ENCODE results near the gene PTGER1. TPM values are rescaled to one million over a fixed set of nuclear protein-coding genes. Genes with fewer than 3 reads are reported as not detected.
"Not testable (repeated sequence)": the region's sequence is repeated elsewhere in the genome, so short reads cannot be mapped to it uniquely, and the experiment has no call there.

Gene PTGER1
- total RNA-seq, 1 experiment from 2014 or later, result not detected

DNA sequence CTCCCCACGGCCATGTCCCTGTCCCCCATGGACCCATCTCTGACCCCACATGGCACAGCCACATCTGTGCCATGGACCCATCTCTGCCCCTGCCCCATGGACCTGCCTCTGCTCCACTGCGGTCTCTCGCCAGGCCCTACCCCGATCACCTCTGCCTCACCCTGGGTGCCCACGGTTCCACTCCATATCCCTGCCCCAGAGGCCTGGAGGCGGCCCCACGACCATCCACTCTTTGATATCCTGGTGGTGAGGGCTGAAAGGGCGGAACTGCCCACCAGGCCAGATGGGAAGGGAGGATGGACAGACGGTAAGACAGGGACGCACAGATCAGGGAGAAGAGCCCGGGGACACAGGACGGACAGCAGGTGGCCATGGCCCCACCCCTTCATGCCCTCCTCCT is 327 bp downstream of the PTGER1 start:
- DNase-seq (ENCODE audit: low read depth), result no peak

GRCh38 chr19:14473978-14474578 is 1.1 kb downstream of the PTGER1 start:
- DNase-seq (ENCODE audit: low read depth), result no peak

- no peak for DNase-seq (ENCODE audit: low read depth)
These were observed 1.8 kb downstream of the PTGER1 start for GRCh38 chr19:14473073-14473977.

GRCh38 chr19:14472202-14472938 is 2.8 kb downstream of the PTGER1 start:
- no peak for DNase-seq (ENCODE audit: low read depth)

GRCh38 chr19:14471436-14472187 is 3.5 kb downstream of the PTGER1 start:
- no peak for DNase-seq (ENCODE audit: low read depth)

GRCh38 chr19:14470031-14470876 is 4.9 kb downstream of the PTGER1 start:
- DNase-seq (ENCODE audit: low read depth), result no peak

- DNase-seq (ENCODE audit: low read depth), result no peak
These were observed 7.3 kb downstream of the PTGER1 start for GRCh38 chr19:14467816-14468215.

DNA sequence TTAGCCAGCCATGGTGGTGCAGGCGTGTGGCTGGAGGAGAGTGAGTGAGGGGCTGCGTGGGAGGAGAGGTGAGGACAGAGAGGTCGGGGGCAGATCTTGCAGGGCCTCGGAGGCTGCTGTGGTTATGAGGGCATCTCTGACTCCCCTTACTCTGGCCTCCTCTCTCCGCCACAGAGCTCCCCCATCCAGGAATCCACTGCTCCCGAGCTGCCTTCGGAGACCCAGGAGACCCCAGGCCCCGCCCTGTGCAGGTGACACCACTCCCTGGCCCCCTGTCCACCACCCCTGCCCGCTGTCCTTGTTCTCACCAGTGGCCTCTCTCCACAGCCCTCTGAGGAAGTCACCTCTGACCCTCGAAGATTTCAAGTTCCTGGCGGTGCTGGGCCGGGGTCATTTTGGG is 7.8 kb downstream of the PTGER1 start:
- no peak for DNase-seq (ENCODE audit: low read depth)

GRCh38 chr19:14463747-14464146 is 11.4 kb downstream of the PTGER1 start:
- no peak for DNase-seq (ENCODE audit: low read depth)

DNA sequence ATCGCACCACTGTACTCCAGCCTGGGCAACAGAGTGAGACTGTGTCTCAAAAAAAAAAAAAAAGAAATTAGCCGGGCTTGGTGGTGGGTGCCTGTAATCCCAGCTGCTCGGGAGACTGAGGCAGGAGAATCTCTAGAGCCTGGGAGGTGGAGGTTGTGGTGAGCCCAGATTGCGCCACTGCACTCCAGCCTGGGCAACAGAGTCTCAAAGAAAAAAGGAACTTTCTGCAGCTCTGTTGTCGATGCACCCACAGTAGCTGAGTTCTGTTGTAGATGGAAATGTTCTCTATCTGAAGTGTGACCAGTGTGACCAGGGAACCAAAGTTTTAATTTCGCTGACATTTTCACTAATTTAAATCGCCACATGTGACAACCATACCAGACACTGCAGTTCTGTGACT is 12.8 kb downstream of the PTGER1 start:
- DNase-seq (ENCODE audit: low read depth), result not testable (repeated sequence)

GRCh38 chr19:14460935-14461334 is 14.2 kb downstream of the PTGER1 start:
- DNase-seq (ENCODE audit: low read depth), result no peak

GRCh38 chr19:14459703-14460102 is 15.5 kb downstream of the PTGER1 start:
- no peak for DNase-seq (ENCODE audit: low read depth)

- not testable (repeated sequence) for DNase-seq (ENCODE audit: low read depth)
These were observed 22.9 kb downstream of the PTGER1 start for GRCh38 chr19:14452303-14452702.

- DNase-seq (ENCODE audit: low read depth), result no peak
These were observed 24.3 kb downstream of the PTGER1 start for GRCh38 chr19:14450876-14451275.

- DNase-seq (ENCODE audit: low read depth), result peak; percentile 51
These were observed 24.8 kb downstream of the PTGER1 start for GRCh38 chr19:14450168-14450874.

DNA sequence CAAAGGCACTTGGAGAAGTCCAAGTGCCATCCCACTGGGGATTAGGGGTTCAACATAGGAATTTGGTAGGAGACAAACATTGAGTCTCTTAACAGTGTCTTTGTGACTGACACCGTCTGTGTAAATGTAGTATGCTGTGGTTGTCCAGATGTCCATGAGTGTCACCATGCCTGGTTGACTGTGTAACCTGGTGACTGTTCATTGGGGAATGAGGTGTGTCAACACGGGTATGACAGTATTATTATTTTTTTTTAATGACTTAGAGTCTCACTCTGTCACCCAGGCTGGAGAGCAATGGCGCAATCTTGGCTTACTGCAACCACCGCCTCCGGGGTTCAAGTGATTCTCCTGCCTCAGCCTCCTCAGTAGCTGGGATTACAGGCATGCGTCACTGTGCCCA is 25.8 kb downstream of the PTGER1 start:
- DNase-seq (ENCODE audit: low read depth), result no peak

DNA sequence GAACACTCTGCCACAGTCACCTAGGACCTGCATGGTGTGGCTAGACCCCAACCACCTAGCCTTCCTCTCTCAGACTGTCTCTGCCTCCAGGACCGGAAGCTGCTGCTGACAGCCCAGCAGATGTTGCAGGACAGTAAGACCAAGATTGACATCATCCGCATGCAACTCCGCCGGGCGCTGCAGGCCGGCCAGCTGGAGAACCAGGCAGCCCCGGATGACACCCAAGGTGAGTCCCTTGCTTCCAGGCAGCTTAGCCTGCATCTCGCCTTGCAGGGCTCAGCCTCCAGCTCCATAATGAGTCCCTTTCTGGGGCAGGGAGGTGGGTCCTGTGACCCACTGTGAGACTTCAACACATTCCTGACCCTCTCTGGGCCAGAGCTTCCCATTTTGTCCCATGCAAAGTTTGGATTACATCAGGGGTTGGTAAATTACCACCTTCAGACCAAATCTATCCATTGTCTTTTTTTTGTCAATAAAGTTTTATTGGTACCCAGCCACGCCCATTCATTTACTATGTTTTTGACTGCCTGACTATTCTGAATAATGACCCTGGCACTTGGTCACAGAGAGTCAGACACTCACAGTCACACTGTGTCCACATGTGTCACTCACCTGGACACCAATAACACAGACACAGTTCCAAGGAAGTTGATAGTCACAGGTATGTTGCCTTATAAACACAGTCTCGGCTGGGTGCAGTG is 28.7 kb downstream of the PTGER1 start:
- DNase-seq (ENCODE audit: low read depth), result no peak

DNA sequence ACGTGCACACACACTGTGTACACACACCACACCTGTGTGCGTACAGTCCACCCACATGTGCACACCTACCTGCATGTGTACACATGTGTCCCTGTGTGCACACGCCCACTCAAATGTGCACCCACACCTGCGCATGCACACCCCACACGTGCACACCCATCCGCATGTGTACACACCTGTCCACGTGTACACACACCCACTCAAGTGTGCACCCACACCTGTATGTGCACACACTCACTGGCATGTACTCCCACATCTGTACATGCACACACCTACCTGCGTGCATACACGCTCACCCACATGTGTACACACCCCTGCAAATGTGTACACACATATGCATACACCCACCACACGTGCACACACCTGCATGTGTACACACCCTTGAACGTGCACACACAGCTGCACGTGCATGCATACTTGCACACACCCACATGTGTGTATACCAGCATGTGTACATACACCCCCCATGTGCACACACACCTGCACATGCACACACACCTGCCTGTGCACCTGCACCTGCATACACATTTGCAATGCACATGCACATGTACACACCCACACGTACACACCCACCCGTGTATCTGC is 31.4 kb downstream of the PTGER1 start:
- no peak for DNase-seq (ENCODE audit: low read depth)
